Activated CD4-positive, alpha-beta T cell treated with anti-CD3 and anti-CD28 coated beads for 48 hours (primary cell): Measurements from ENCODE around the gene SLC7A10.

Source experiments
- DNase-seq: peaks from one replicate; pipeline ENCODE4 v3.0.0-alpha.2; 2020

The SLC7A10 gene

DNA sequence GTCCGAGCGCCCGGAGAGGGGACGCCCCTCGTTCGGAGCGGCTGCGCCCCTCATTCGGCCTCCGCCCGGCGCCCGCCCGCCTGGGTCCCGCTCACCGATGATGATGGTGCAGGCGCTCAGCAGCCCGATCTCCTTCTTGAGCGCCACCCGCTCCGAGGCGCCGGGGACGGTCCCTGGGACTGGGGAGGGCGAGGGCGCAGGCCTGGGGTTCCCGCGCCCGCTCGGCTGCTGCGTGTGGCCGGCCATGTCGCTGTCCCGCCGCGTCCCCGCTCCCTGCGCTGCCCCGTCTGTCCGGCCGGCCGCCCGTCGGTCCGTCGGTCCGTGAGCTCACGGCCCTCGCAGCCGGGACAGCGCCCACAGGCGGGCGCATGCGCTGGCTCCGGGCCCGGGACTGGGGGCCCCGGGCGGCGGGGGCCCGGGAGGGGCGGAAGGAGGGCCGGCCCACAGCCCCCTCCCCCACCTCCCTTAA is at the start of gene SLC7A10:
SLC7A10 (minus strand) TSS at position 393 of the 469 bp plus-strand sequence; CDS start at position 246, 147 bp downstream.
- no peak for DNase-seq

DNA sequence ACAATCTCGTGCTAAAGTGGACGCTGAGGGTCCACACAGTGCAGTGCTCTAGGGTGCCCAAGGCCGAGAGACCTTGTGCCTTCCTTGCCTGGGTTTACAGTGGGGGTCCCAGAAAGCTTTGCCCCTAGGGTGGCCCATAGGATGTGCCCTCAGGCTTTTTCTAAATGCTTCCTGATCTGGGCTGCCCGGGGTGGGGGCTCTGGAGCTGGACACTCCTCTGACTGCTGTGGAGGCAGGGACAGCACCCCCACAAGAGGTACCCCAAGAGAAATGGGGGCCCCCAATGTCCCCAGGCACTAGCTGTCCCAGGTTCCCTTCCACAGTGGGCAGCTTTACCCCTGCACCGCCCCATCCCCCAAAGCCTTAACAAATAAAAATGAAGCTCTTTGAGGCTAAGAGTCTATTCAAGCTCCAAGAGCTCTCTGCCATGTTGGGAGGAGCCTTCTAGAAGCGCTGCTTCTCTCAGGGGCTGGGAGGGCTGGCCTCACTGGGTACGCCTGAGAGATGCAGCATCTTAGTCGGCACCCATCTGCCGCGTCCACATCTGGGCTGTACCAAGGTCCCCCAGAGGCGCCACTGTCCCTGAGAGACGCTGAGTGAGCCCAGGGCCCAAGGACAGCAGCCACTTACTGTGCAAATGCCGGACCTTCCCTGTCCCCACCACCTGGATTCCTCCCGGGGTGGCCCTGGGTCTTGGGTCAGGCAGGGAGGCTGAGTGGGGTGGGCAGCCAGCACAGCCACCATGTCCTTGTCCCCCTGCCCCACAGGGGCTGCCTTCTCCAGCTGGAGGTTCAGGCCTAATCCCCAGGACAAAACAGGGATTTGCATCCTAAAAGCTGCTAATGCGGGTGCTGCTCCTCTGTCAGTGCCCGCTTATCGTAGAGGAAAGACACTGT is 49.3 kb upstream of the SLC7A10 start:
- no peak for DNase-seq

- peak; percentile 67 for DNase-seq
Measured at GRCh38 chr19:33273881-33274662, 48.4 kb upstream of the SLC7A10 start.

DNA sequence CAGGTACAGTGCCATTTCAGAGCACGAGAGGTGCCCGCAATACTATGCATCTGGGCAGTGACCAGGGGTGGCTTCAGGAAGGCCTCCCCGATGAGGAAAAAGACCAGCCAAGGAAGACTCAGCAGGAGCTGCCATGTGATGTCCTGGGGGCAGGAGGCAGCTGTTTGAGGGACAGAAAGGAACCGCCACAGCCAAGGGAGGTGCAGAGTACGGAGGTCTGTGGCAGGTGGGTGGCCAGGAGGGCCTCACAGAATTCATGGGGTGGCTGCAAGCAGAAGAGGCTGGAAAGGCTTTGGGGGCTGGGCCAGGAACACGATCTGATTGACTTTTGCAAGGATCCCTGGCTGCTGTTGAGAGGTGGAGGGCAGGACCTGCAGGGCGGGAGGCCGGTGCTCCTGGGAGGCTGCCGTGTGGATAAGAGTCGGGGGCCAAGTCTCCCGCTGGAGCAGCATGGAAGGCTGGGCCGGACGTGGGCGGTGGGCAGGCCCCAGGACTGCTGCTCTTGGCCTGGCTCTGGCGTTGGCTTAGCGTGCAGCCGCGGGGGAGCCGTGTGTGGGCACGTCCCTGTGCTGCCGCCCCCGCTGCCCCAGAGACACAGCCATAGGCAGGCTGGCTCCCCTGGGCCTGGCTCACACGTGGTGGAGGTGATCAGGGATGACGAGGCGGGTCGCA is 47.6 kb upstream of the SLC7A10 start:
- DNase-seq, result no peak

DNA sequence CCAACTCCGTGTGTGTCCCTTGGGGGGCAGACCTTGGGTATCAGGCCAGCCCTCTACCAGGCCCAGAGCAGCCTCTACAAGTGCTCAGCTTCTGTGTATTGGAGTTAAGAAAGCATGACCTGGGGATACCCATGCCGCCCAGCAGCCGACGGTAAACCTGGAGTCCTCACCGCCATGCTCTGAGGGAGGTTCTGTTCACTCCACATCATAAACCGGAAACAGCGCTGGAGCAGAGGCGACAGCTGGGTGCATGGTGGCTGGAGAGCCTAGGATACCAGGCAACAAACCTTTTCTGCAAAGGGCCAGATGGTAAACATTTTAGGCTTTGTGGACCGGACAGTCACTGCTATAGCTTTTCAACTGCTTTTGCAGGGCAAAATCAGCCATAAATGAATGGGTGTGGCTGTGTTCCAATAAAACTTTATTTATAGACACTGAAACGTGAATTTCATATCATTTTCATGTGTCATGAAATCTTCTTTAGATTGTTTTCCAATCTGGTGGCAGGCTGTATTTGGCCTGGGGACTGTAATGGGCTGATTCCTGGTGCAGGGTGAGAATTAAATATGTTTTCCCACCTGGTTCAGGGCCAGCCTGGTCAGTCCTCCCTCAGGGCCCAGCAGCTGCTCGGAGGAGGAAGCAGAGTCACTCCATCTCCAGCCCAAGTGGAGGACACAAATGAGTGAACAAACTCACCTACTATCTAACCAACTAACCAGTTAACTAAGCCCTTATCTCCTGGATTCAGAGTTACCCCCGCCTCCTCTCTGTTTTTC is 45.8 kb upstream of the SLC7A10 start:
- no peak for DNase-seq

- DNase-seq, result no peak
Measured at GRCh38 chr19:33270769-33271168, 45.1 kb upstream of the SLC7A10 start.

DNA sequence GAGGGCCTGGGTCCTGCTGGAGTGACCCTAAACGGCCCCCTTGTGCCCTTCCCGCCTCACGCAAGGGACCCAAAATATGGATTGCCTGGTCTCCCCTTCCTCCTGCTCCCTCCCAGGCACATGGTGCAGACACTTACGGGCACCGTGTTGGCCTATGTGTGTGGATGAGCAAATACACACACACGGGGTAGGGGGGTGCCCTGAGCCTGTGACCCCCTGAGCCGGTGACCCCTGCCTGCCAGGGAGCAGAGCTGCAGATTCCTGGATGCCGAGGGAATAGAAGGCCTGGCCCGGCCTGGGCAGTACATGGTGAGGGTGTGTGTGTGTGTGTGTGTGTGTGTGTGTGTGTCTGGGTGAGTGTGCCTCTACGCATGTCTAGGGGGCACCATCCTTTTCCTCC is 43.4 kb upstream of the SLC7A10 start:
- no peak for DNase-seq

DNA sequence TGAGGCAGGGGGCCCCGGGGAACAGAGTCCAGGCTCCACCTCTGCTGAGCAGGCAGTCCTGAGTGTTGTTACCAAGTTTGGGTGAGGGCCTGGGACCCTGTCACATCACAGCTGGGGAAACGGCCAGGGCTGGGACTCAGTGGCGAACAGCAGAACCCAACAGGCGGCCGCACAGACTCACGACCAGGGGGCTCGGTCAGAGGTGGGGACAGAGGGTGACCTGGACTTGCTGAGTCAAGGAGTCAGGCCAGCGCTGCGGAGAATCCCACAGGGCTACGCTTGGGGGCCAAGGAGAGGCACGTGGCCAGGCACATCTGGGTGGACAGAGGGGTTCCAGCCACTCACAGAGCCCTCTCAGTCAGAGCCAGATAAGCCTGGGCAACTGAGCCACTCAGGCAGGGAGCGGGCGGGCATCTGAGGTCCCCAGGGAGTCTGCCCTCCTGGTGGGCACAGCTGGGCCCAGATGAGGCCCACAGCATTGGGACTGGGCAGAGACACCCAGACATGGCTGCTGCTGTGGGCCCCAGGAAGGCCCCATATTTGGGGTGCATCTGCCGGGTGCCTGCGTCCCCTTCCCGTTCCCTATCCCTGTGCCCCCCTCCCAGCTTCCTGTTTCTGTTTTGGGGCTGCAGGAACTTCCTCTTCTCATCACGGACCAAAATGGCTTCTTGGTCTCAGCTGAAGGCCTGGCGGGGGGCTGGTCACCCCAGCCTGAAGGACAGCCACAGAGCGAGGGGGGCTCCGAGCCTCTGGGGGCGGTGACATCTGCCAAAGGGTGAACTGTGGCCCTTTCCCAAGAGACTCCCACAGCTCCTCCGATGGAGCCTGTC is 42.7 kb upstream of the SLC7A10 start:
- DNase-seq, result no peak

- DNase-seq, result no peak
Measured at GRCh38 chr19:33267706-33268105, 42.1 kb upstream of the SLC7A10 start.

DNA sequence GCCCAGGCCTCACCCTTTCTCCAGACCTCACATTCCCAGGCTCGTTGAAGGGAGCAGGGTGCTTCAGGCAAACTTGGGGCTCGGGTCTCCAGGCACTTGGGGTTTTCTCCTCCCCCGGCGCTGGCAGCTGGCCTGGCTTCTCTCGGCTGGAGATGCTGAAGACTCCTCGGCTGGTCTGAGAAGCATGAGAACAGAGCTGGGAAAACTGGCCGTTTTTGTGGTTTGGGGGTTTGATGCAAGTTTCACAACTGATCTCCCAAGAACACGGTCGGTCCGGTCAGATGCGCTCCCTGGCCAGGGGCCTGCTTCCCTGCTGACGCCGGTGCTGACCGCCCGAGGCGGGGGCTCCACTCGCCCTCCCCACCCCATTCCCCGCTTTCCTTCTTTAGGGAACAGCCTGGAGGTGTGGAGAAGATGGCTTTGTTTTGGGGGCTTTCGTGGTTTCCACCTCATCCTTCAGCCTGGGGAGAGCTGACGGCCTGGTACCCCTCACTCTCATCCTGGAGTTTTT is 41.4 kb upstream of the SLC7A10 start:
- DNase-seq, result no peak

- DNase-seq, result no peak
Measured at GRCh38 chr19:33264881-33265445, 39.3 kb upstream of the SLC7A10 start.

GRCh38 chr19:33263325-33264023 is 37.8 kb upstream of the SLC7A10 start:
- no peak for DNase-seq

DNA sequence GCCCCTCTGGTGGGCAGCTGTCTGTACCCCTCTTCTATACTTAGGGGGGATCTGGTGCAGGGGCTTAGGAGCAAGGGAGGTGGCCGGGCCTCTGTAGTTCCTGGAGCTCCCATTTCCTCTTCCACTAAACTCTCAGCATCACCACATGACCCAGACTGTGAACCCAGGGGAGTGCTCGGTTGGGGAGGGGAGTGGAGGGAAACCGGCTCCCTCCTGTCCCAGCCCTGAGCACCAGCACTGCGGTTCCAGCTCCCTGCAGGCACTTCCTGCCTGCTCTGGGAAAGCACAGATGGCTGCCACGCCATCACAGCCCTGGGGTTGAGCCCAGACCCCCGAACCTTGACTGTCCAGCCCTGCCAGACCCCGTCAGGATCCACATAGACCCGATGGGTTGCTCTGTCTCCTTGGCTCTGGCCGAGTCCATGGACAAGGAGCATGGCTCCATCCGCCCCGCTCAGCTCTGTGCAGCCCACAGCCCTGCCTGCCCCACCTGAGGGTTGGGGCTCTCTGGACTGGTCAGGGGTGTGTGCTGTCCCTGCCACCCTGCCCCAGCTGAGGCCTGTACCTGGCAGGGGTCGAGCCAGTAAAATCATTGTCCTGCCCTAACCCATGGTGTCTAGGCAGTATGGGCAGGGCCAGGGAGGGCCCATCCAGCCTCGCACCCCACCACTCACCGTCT is 36.0 kb upstream of the SLC7A10 start:
- DNase-seq, result no peak

GRCh38 chr19:33260628-33261418 is 35.2 kb upstream of the SLC7A10 start:
- no peak for DNase-seq

DNA sequence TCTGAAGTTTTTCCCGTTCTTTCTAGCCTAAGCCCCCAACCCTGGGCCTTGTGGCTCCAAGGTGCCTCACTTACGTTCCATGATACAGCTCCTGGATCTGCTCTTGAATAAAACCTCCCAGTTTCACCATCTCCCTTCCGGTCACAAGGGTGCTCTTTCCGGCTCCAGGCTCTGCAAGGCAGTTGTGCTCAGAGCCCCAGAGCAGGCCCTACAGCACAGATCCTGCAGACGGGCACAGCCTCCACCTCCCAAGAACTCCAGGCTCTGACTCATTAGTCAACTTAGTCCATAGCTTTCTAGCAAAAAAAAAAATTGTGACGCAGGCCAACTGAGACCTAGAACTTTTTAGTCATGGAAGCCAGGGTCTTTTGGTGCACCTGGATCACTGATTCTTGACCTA is 33.9 kb upstream of the SLC7A10 start:
- DNase-seq, result no peak

DNA sequence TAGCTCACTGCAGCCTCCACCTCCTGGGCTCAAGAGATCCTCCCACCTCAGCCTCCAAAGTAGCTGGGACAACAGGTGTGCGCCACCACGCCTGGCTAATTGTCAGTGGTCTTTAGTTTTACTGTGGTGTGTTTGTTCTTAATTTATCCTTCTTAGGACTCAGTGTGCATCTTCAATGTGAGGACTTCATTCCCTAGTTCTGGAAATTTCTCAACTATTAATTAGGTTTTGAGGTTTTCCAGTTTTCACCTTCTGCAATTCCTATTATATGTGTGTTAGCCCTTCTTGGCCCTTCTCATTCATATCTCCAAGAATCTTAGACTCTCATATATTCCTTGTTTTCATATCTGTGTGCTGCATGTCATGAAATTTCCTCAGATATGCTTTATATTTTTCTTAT is 32.2 kb upstream of the SLC7A10 start:
- no peak for DNase-seq

GRCh38 chr19:33256261-33256660 is 30.6 kb upstream of the SLC7A10 start:
- DNase-seq, result no peak

GRCh38 chr19:33255781-33256180 is 30.1 kb upstream of the SLC7A10 start:
- no peak for DNase-seq
